A673 (cell line): ENCODE results near the gene FRMD4B. TPM values are rescaled to one million over a fixed set of nuclear protein-coding genes. Genes with fewer than 3 reads are reported as not detected.

Experiments used
- BruUV-seq: library from RNA; stranded (reverse); fragments of 400-500 nt; replicated peaks from 2 replicates; lab custom pipeline; 2021; lab: Mats Ljungman, UMichigan
- CTCF ChIA-PET: fragments of 300-600 bp; sonication (Branson Sonifier 250); formaldehyde crosslinking; loops from one replicate; lab custom pipeline; 2022; ENCODE audit warnings: antibody characterized with exemption; lab: Charles Lee
- POLR2A ChIA-PET: fragments of 300-600 bp; sonication (Branson Sonifier 250); formaldehyde crosslinking; loops from one replicate; lab custom pipeline; 2022; ENCODE audit warnings: antibody characterized with exemption; ENCODE audit not compliant: low non-redundant PET; lab: Charles Lee
- DNase-seq: peaks from one replicate; pipeline ENCODE4 v3.0.0-alpha.2; 2015; ENCODE audit warnings: low spot score
- H3K27ac ChIP-seq: fragments of 200-600 bp; sonication (generic); 2 replicates; pipeline ENCODE4 v1.5.1; 2016; ENCODE audit warnings: mixed run types, low read depth, mild to moderate bottlenecking, mixed read lengths, antibody characterized with exemption, low read length; ENCODE audit not compliant: poor library complexity, severe bottlenecking
- H3K27me3 ChIP-seq: fragments of 200-600 bp; sonication (generic); replicated peaks from 2 replicates; pipeline ENCODE4 v1.6.1; 2017; ENCODE audit warnings: mixed run types, low read depth, mild to moderate bottlenecking, mixed read lengths, antibody characterized with exemption, low read length; ENCODE audit not compliant: insufficient read depth, poor library complexity
- H3K36me3 ChIP-seq: fragments of 200-600 bp; sonication (generic); 2 replicates; pipeline ENCODE4 v1.6.1; 2016; ENCODE audit warnings: mixed run types, mild to moderate bottlenecking, mixed read lengths, antibody characterized with exemption, low read length; ENCODE audit not compliant: insufficient read depth, poor library complexity, severe bottlenecking
- H3K4me1 ChIP-seq: fragments of 200-600 bp; sonication (generic); 2 replicates; pipeline ENCODE4 v1.6.1; 2017; ENCODE audit warnings: mixed run types, mild to moderate bottlenecking, mixed read lengths, antibody characterized with exemption, low read length; ENCODE audit not compliant: insufficient read depth, poor library complexity, severe bottlenecking
- H3K4me3 ChIP-seq: fragments of 200-600 bp; sonication (generic); 2 replicates; pipeline ENCODE4 v1.5.1; 2016; ENCODE audit warnings: low read depth, mixed run types, mild to moderate bottlenecking, mixed read lengths, low read length; ENCODE audit not compliant: poor library complexity, severe bottlenecking
- H3K9me3 ChIP-seq: fragments of 200-600 bp; sonication (generic); 2 replicates; pipeline ENCODE4 v1.6.1; 2016; ENCODE audit warnings: mixed run types, low read depth, mild to moderate bottlenecking, mixed read lengths, antibody characterized with exemption, low read length; ENCODE audit not compliant: poor library complexity, severe bottlenecking
- EZH2 ChIP-seq: fragments of 200-600 bp; sonication (generic); IDR thresholded peaks from 2 replicates; pipeline ENCODE4 v1.6.1; 2017; ENCODE audit warnings: borderline replicate concordance, low read depth, mild to moderate bottlenecking, mixed read lengths, antibody characterized with exemption, low read length; ENCODE audit not compliant: poor library complexity, severe bottlenecking
- intact Hi-C: fragments of 100-400 bp; cut with micrococcal nuclease; formaldehyde crosslinking; loops from one replicate; pipeline ENCODE4 v1.10.0; 2022; ENCODE audit not compliant: unreplicated experiment
- total RNA-seq: library from RNA; stranded (reverse); gene quantifications from 2 replicates; pipeline ENCODE4 v1.2.3, GENCODE V29; 2021
- TF ChIP-seq, protein P1 (sequence below): fragments of 300-800, 200-600 bp; sonication (generic); conservative IDR thresholded peaks from 2 replicates; pipeline ENCODE4 v1.5.1; 2017; ENCODE audit warnings: low read depth, mild to moderate bottlenecking, antibody characterized with exemption, low read length, moderate library complexity, mixed read lengths

Gene FRMD4B
- total RNA-seq, 1 experiment from 2014 or later: 0.21 TPM

DNA sequence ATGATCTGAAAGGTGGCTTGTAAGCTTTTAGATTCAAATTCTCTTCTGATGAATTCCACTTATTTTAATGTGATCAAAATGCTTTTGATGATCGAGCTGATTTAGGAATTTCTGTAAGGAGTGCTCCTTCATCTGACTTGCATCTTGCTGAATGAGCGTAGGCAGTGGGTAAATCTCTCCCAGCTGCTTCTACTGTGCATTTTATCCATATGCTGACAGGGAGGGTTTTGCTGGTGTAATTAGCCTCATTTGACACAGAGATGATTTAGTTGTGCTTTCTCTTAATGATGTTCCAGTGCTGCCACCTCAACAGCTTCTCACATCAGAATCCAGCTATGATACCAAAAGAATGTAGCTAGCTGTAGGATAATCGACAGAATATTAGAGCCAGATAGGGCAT is 259.7 kb downstream of the FRMD4B start:
- intact Hi-C loops: no loop called here
- Histone ChIP-seq H3K4me3 (no peak overlapping the region), H3K36me3 (no peaks in the 10 kb centered on the region), H3K9me3 (no peaks in the 10 kb centered on the region), H3K27me3 (no peaks in the 10 kb centered on the region), H3K27ac (no peak overlapping the region), H3K4me1 (no peaks in the 10 kb centered on the region)
- no peak for DNase-seq
- ChIA-PET CTCF (no interaction called here), POLR2A (no interaction called here)
- TF ChIP-seq EZH2: no peak
- BruUV-seq: no TSS peak

DNA sequence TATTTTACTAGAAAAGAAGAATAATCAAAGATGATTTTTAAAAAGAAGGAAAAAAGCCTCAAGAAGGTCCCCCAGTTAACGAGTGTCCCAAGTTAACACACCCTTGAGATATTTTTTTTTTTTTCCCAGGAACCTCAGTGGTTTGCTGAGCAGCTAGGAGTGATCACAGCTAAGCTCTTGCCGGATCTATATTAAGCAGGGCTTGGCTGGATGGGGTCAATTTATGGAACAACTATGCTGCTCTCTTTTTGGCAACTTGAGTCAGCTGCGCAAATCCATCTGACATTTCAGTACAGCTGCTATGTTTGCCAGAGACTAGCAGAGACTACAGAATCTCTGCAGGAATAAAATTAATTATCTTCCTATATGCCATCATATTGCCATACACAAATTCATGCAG is 263.5 kb downstream of the FRMD4B start, which contains the start of gene LMOD3:
Gene LMOD3 (minus strand): TSS at position 193 of the 400 bp plus-strand sequence. CDS start 209 bp downstream, outside the sequence.
- no peak for DNase-seq
- no peaks in the 10 kb centered on the region for H3K9me3 ChIP-seq
- H3K27me3 ChIP-seq: no peaks in the 10 kb centered on the region
- POLR2A ChIA-PET: no interaction called here
- no peaks in the 10 kb centered on the region for H3K4me1 ChIP-seq
- H3K36me3 ChIP-seq: no peaks in the 10 kb centered on the region
- BruUV-seq: no TSS peak
- CTCF ChIA-PET: no interaction called here
- TF ChIP-seq, protein P1, sequence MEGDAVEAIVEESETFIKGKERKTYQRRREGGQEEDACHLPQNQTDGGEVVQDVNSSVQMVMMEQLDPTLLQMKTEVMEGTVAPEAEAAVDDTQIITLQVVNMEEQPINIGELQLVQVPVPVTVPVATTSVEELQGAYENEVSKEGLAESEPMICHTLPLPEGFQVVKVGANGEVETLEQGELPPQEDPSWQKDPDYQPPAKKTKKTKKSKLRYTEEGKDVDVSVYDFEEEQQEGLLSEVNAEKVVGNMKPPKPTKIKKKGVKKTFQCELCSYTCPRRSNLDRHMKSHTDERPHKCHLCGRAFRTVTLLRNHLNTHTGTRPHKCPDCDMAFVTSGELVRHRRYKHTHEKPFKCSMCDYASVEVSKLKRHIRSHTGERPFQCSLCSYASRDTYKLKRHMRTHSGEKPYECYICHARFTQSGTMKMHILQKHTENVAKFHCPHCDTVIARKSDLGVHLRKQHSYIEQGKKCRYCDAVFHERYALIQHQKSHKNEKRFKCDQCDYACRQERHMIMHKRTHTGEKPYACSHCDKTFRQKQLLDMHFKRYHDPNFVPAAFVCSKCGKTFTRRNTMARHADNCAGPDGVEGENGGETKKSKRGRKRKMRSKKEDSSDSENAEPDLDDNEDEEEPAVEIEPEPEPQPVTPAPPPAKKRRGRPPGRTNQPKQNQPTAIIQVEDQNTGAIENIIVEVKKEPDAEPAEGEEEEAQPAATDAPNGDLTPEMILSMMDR: no peak
- no peak for TF ChIP-seq EZH2
- H3K4me3 ChIP-seq: no peak within 1 kb of the TSS
- no peak within 1 kb of the TSS for H3K27ac ChIP-seq
- intact Hi-C loops: no loop called here

DNA sequence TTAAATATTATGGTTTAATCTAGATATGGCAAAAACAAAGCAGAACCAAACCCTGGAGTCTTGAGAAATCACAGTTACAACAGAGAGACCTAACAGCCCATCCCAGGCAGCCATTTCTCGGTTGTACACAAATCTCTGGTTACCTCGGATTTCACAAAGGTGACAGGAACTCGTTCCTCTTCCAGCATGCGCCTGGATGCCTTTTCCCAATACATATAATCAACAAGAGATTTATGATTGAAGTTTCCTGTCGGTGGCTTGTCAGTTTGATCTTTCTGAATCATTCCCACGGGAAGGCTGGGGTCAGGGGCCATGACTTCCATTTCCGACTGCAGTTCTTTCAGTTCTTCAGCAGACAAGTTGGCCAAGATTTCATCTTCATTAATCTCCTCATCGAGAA is 263.9 kb downstream of the FRMD4B start:
- POLR2A ChIA-PET: no interaction called here
- CTCF ChIA-PET: interaction anchor here (0.6 kb wide), 1 partner anchor 182 kb away, joined by 3 read pairs; no protein-coding TSS in a partner anchor
- no TSS peak for BruUV-seq

More for the DNA sequence above, 263.9 kb downstream of the FRMD4B start:
- Histone ChIP-seq H3K9me3 (no peaks in the 10 kb centered on the region), H3K27me3 (no peaks in the 10 kb centered on the region), H3K4me1 (no peaks in the 10 kb centered on the region), H3K4me3 (no peak overlapping the region), H3K27ac (no peak overlapping the region), H3K36me3 (no peaks in the 10 kb centered on the region)
- intact Hi-C loops: loop anchor here (2.0 kb wide), 1 partner anchor 185 kb away; no protein-coding TSS in a partner anchor
- TF ChIP-seq, protein P1: no peak
- no peak for TF ChIP-seq EZH2
- DNase-seq: no peak
